GM12875 (cell line): ENCODE measurements around the gene PPM1N.

Source experiments
- H3K4me3 ChIP-seq: one replicate; pipeline ENCODE4 v1.5.1; 2011; ENCODE audit warnings: low read depth, low read length, control low read depth
- CTCF ChIP-seq: IDR thresholded peaks from 2 replicates; pipeline ENCODE4 v1.5.1; 2011; ENCODE audit warnings: low read depth, mild to moderate bottlenecking, control low read depth, inconsistent platforms, low read length, moderate library complexity, borderline replicate concordance; ENCODE audit not compliant: insufficient read depth

Gene PPM1N

DNA sequence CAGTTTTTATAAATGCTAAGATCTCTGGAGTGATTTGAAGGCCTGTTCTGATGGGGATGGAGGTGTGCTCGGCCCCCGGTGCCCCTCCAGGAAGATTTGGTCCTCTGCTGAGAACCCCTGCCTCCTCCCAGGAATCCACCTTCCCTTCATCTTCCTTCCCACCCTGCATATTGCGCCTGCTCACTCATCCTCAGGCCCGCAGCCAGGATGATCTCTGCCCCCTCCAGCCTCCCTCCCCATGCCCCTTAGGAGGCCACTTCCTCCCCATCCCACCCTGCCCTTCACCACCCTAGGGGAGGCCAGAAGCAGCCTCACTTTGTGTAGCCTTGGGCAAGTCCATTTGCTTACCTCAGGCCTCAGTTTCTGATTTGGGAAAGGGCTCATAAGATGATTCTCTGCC, 28.7 kb downstream of the PPM1N start:
- H3K4me3 ChIP-seq, result no peak overlapping the region
- no peak for TF ChIP-seq CTCF

DNA sequence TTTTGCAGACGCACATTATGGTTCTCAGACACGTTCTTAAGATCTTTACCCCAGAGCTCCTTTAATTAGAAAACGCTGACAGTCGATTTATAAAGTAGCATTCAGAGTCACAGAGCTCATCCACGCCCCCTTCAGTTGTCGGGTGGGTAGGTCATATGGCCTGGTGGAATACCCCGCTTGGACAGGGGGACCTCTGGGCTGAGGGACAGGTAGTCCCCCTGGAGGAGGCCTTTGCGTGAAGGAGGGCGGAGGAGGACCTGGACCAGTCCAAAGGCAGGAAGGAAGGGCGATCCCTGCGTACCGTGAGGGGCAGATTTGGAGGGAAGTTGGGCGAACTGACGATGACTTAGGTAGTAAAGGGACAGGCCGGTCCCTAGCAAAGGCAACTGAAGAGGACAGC, 29.5 kb downstream of the PPM1N start:
- no peak for TF ChIP-seq CTCF
- H3K4me3 ChIP-seq, result no peak overlapping the region

GRCh38 chr19:45528149-45528743, 30.0 kb downstream of the PPM1N start:
- TF ChIP-seq CTCF, result no peak
- H3K4me3 ChIP-seq, result no peak overlapping the region

- H3K4me3 ChIP-seq, result no peak overlapping the region
- no peak for TF ChIP-seq CTCF
Observed at GRCh38 chr19:45528744-45529419, 30.6 kb downstream of the PPM1N start.

DNA sequence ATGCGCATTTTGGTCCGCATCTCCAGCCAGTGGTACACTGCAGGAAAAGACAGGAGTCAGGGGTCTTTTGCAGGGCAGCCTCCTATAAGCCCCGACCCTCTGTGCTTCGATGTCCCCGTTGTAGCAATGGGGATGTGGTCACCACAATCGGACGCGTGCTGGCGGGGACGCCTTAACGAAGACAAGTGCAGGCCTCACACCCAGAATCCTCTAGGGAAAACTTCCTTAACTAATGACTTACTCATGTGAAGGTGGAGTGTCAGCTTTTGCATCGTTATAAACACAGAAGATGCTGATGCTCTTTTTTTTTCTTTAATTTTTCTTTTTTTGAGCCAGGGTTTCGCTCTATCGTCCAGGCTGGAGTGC, 31.2 kb downstream of the PPM1N start:
- no peak for TF ChIP-seq CTCF
- no peak overlapping the region for H3K4me3 ChIP-seq

GRCh38 chr19:45531349-45531748, 33.1 kb downstream of the PPM1N start:
- TF ChIP-seq CTCF, result no peak
- no peak overlapping the region for H3K4me3 ChIP-seq

- no peak for TF ChIP-seq CTCF
Observed at GRCh38 chr19:45539459-45539858, 41.2 kb downstream of the PPM1N start.

More at GRCh38 chr19:45539459-45539858, 41.2 kb downstream of the PPM1N start:
- no peak overlapping the region for H3K4me3 ChIP-seq
